ENCODE measurements around the gene EPAS1. TPM values are rescaled to one million over a fixed set of nuclear protein-coding genes. Genes with fewer than 3 reads are reported as not detected.

Gene EPAS1
- 10 to 100 TPM; 49.1 to 64.0 (median 50.3) TPM for polyA plus RNA-seq (ENCODE audit: insufficient read length in 4 of 4)

DNA sequence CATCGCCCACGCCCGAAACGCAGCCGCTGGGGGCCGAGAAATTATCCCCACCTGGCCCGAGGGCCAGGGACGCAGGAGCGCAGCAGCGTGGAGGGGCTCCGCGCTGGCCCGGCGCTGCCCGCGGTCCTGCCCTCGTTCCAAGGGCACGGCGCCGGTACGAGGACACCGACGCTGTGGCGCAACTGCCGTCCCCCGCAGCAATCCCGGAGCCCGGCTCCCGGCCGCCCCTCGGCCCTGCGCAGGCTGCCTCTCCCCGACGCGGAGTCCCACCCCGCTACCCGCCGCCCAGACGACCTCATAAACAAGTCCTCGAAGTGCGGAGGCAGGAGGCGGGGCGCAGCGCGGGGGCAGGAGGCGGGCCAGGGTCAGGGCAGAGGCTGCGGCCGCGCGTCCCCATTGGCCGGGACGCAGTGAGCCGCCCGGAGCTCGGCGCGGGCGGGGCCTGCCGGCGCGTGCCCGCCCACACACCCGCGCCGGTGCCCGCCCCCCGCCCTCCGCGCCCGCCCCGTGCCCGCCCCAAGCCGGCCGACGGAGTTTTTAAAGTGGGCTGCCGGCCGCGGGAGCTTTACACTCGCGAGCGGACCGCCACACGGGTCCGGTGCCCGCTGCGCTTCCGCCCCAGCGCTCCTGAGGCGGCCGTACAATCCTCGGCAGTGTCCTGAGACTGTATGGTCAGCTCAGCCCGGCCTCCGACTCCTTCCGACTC, at the start of gene EPAS1:
EPAS1 (plus strand) TSS at position 568 of the 706 bp plus-strand sequence. CDS start 505 bp downstream, outside the sequence.
- peak in 1 of 4 donors; percentile 66 for DNase-seq (ENCODE audit: low read depth in 4 of 4, low spot score in 3 of 4)

- no peak for DNase-seq (ENCODE audit: low read depth in 4 of 4, low spot score in 3 of 4)
Observed at GRCh38 chr2:46248171-46248570, 49.0 kb upstream of the EPAS1 start.

DNA sequence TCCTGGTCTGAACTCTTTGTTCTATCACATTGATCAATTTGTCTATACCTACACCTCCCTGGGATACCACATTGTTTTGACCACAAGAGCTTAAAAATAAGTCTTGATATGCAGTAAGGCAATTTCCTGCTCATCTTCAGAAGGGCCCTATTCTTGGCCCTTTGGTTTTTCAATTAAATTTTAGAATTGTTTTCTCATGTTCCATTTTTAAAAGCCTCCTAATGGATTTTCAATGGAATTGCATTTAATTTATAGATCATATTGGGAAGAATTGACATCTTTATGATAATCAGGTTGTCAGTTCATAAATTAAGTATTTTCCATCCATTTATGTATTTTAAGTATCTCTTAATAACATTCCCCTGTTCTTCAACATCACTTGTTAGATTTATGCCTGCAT, 47.6 kb upstream of the EPAS1 start:
- no peak for DNase-seq (ENCODE audit: low read depth in 4 of 4, low spot score in 3 of 4)

DNA sequence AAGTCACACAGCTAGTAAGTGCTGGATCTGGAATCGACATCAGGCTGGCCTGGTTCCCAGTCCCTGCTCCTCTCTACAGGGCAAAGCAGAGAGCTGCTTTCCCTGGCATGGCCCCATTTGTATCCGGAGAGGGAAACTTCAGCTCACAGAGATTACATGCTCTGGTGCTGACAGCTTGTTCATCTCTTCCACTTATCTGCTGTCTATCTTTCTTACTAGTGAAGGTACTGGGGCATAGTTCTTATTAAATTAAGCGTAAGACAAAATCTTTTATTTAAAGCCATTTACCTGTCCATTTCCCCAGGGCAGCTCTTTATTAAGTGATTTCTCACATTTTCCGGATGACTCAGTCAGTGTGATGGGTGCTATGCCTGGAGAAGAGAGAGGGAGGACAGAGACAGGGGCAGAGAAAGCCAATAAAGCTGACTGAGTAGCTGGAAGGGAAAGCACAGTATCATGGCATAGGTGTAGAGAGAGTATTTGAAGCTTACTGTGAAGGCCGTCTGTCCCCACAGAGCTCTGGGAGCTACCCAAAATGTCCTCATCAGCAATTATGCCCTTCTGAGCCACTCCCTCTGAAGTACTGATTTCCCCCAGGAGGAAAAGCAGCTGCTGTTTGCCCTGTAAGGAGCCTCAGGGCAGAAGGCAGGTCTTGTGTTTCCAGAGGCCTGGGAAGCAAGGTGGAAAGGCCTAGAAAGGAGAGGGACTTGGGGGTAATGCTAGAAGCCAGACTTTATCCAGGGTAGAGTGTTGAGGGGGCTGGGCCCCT, 44.1 kb upstream of the EPAS1 start:
- no peak for DNase-seq (ENCODE audit: low read depth in 4 of 4, low spot score in 3 of 4)

DNA sequence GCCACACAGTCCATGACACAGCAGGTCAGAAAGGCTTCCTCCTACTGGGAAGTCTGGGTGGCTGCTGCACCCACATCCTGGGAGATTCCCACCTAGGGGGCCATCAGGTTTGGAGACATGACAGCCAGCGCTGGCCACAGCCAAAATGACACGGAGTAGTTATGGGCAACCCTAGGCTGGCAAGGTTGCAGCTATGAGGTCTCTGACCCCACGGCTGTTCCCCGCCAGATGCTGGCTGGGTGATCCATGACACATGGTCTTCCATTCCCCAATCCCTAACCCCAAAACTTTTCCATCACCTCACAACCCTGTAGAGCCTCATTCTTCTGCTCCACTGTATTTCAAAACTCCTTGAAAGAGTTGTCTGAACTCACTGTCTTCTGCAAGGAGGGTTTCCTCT, 42.7 kb upstream of the EPAS1 start:
- DNase-seq (ENCODE audit: low read depth in 4 of 4, low spot score in 3 of 4) = no peak

GRCh38 chr2:46256563-46257142, 40.6 kb upstream of the EPAS1 start:
- DNase-seq (ENCODE audit: low read depth in 4 of 4, low spot score in 3 of 4) = no peak

- no peak for DNase-seq (ENCODE audit: low read depth in 4 of 4, low spot score in 3 of 4)
Observed at GRCh38 chr2:46257476-46257875, 39.7 kb upstream of the EPAS1 start.

DNA sequence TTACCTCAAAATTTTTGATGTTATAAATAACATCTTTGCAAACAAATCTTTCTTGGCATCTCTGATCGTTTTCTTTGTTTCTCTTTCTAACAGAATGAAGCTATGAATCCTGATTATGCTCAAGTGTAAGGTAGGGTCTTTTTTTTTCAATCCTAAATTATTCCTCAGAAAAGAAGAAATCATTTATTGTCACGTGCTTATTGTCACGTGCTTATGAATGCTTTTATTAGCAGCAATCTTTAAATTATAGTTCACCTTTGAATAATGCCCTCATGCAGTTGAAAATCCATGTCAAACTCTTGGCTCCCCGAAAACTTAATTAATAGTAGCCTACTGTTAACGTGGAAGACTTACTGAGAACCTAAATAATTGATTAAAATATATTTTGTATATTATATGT, 39.2 kb upstream of the EPAS1 start:
- DNase-seq (ENCODE audit: low read depth in 4 of 4, low spot score in 3 of 4) = no peak

DNA sequence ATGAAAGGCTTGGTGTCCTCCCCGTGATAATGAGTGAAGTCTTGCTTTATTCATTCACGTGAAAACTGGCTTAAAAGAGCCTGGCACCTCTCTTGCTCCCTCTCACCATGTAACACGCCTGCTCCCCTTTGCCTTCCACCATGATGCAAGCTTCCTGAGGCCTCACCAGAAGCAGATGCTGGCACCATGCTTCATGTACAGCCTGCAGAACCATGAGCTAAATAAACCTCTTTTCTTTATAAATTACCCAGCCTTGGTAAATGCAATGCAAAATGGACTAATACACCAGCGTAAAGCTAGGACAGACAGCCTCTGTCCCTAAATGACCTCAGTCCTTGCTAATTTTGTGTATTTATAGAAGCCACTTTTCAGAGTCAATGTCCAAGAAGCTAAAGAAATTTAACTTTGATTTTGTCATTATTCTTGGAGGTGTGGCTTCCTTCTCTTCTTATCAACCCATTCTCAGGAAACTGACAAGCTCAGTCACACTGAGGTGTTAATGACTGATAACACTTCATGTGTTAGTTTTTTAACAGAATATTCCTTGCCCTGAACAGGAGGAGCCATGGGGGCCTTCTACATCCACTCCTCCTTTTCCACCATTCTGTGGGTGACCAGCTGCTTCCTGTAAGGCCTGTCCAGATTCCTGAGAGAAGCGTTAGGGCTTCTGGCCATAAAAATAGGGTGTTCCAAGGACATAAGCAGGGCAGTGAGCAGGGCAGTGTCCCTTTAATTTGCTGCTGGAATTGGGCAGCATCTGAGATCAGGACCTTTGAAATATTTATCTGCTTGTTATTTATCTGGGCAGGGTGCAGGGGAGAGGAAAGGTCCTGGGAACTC, 38.0 kb upstream of the EPAS1 start:
- no peak for DNase-seq (ENCODE audit: low read depth in 4 of 4, low spot score in 3 of 4)

DNA sequence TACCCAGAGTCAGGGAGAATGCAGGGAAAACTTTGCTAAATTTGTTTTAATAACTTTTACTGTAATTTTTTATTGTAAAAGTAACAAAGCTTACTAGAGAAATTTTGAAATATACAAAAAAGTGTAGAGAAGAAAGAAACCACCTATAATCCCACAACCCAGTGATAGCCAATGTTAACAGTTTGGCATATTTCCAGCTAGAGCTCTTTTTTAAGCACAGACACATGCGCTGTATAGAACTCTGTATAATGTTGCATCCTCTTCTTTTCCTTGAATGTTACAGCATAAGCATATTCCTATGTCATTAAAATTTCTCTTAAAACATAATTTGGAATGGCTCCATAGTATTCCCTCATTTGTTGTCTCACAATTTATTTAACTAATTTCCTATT, 37.4 kb upstream of the EPAS1 start:
- no peak for DNase-seq (ENCODE audit: low read depth in 4 of 4, low spot score in 3 of 4)

DNA sequence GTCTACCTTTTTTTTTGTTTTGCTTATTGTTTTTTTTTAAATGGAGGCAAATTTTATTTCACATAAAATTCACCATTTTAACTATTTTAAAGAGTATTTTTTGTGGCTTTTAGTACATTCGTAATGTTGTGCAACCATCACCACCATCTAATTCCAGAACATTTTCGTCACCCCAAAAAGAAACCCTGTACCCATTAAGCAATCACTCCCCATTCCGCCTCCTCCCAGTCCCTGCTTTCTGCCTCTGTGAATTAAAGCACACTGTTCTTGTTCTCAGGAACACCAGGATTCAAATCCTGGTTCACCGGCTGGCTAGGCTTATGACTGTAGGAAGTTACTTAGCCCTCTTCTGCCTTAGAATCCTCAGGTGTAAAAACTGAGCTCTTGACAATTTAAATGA, 36.9 kb upstream of the EPAS1 start:
- no peak for DNase-seq (ENCODE audit: low read depth in 4 of 4, low spot score in 3 of 4)

GRCh38 chr2:46262248-46262938, 34.8 kb upstream of the EPAS1 start:
- no peak for DNase-seq (ENCODE audit: low read depth in 4 of 4, low spot score in 3 of 4)

DNA sequence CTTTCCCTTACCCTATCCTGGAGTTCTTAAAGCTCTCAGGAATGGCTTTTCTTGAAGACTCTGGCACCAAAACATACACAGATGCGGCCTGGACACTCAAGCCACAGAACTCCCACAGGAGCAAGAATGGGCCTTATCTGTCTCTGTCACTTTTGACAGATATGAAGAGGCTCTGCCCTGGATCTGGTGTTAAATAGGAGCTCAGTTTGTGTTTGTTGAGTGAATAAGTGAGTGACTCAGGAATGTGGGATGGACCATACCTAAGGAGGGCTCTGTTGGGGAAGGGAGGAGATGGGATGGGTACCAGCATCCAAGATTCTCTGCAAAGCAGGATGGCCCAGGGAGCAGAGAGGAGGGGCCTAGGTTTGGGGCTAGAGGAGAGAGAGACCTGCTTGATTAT, 33.9 kb upstream of the EPAS1 start:
- DNase-seq (ENCODE audit: low read depth in 4 of 4, low spot score in 3 of 4) = no peak

GRCh38 chr2:46264447-46264846, 32.8 kb upstream of the EPAS1 start:
- no peak for DNase-seq (ENCODE audit: low read depth in 4 of 4, low spot score in 3 of 4)

- no peak for DNase-seq (ENCODE audit: low read depth in 4 of 4, low spot score in 3 of 4)
Observed at GRCh38 chr2:46266134-46266533, 31.1 kb upstream of the EPAS1 start.

- DNase-seq (ENCODE audit: low read depth in 4 of 4, low spot score in 3 of 4) = no peak
Observed at GRCh38 chr2:46267616-46268015, 29.6 kb upstream of the EPAS1 start.

DNA sequence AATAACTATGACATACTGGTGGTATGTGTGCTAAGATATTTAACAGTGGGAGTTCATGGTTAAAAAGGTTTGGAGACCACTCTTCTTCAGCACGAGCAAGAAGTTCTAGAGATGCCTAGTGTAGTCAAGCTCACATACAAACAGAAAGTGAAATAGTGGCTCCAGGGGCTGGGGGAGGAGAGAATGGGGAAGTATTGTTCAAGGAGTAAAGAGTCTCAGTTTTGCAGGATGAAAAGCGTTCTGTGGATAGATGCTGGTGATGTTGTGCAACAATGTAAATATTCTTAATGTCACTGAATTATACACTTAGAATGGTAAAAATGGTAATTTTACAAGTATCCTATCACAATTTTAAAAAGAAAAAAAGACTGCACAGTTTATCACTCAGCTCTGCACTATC, 29.0 kb upstream of the EPAS1 start:
- no peak for DNase-seq (ENCODE audit: low read depth in 4 of 4, low spot score in 3 of 4)

DNA sequence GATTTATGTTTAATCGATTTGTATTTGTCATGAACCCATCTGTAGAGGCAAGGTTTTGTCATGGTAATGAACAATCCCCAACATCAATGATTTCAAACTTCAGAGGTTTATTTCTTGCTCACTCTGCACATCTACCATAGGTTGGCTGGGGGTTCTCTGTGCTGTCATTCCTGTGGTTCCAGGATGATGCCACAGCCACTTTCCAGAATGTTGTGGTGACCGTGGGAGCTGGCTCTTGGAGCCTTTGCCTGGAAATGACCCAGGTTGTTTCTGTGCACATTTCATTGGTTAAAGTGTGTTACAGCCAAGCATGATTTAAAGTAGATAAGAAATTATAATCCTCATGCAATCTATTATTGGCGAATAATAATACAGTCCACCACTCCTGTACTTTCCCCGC, 28.2 kb upstream of the EPAS1 start:
- no peak for DNase-seq (ENCODE audit: low read depth in 4 of 4, low spot score in 3 of 4)

DNA sequence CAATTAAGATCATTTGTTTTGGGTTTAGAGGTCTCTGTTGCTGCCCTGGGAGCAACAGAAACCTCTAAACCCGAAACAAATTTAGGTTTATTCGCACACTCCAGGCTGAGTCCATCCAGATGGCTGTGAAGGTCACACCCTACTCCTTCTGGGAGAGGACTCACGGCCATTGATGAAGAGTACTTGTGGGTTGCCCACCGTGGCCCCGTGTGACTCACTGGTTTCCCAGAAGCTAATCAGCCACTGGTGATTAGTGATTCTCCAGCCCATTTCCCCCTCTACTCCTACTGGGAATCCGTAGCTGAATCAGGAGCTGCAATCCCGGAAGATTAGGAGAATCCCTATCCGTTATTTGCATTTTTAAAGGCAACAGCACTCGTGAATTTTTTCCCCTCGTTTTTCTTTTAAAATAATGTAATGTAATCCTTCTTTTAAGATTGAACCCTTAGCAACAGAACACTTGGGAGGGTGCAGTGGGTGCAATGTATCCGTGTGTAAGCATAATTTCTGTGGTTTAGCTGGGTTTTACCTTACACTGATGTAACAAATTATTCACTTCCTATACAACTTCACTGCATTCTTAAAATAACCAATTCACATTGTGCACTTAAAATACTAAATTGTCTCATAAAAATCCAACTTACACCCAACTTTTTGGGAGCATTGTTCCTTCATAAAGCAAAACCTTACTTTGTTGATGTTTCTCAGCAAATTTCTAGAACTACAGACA, 27.5 kb upstream of the EPAS1 start:
- DNase-seq (ENCODE audit: low read depth in 4 of 4, low spot score in 3 of 4) = no peak

DNA sequence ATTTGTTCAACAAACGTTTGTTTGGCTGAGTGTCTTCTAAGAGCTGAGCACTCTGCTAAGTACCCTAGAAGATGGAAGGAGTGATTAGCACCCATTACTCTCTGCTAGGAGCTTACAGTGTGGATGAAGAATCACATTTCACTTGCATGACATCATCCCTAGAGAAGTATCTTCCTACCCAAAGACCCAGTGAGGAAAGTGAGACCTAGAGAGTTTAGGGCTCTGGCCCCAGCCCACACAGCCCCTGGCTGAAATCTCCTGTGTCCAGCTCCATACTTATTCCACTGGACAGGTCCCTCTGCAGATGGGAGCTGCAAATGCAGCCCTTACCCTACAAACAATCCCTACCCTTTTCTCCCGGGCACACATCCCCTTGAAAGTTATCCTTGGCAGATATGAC, 26.8 kb upstream of the EPAS1 start:
- DNase-seq (ENCODE audit: low read depth in 4 of 4, low spot score in 3 of 4) = no peak

Data from right renal pelvis (tissue), 4 donors.